Testis (tissue), 3 donors: ENCODE results near the gene PPP1R13B. TPM values are rescaled to one million over a fixed set of nuclear protein-coding genes. Genes with fewer than 3 reads are reported as not detected.
"Not testable (repeated sequence)": the region's sequence is repeated elsewhere in the genome, so short reads cannot be mapped to it uniquely, and the experiment has no call there.

ENCODE experiments used
- DNase-seq: peaks from one replicate; pipeline ENCODE4 v3.0.0-alpha.2; 2019
- H3K27ac ChIP-seq, 2 donors: fragments of 200-600 bp; sonication (generic); one replicate each; pipeline ENCODE4 v1.5.1; 2019
- H3K27me3 ChIP-seq: fragments of 200-600 bp; sonication (generic); one replicate; pipeline ENCODE4 v1.5.1; 2019
- H3K36me3 ChIP-seq: fragments of 200-600 bp; sonication (generic); one replicate; pipeline ENCODE4 v1.5.1; 2017; ENCODE audit warnings: low read depth; ENCODE audit errors: missing control alignments
- H3K4me1 ChIP-seq: fragments of 200-600 bp; sonication (generic); one replicate; pipeline ENCODE4 v1.5.1; 2019
- H3K4me3 ChIP-seq, 2 donors: fragments of 200-600 bp; sonication (generic); one replicate each; pipeline ENCODE4 v1.5.1; 2017 to 2019
- H3K9me3 ChIP-seq: fragments of 200-600 bp; sonication (generic); one replicate; pipeline ENCODE4 v1.5.1; 2017
- CTCF ChIP-seq, 3 experiments: fragments of 450-650 bp in 2 of 3; fragments of 200-600 bp in 1 of 3; sonication (generic) in 1 of 3; IDR thresholded peaks; one replicate each; pipeline ENCODE4 v1.5.1; 2016 to 2019; ENCODE audit warnings: antibody characterized with exemption in 3 of 3, mild to moderate bottlenecking in 2 of 3, moderate library complexity in 1 of 3
- POLR2A ChIP-seq: fragments of 450-650 bp; IDR thresholded peaks from one replicate; pipeline ENCODE4 v1.6.1; 2017; ENCODE audit warnings: antibody characterized with exemption, mild to moderate bottlenecking, moderate library complexity
- WGBS, 2 donors: methylation state at CpG; one replicate each; pipeline ENCODE4 v1.1.5; 2018; 5-methylcytosine and 5-hydroxymethylcytosine counted together
- intact Hi-C: fragments of 100-400 bp; cut with DNase I; formaldehyde crosslinking; loops from one replicate; pipeline ENCODE4 v1.15.1; 2023; ENCODE audit warnings: low total_unique reads
- polyA plus RNA-seq: library from polyadenylated mRNA; stranded (reverse); fragments of 350-450 nt; fragmentation: Illumina TruSeq; extraction: RNeasy Lipid Tissue Mini Kit (QIAGEN cat#74804); gene quantifications from one replicate; pipeline ENCODE4 v1.2.3, GENCODE V29; 2014; ENCODE audit warnings: low read depth, low replicate concordance; ENCODE audit not compliant: insufficient read depth
- total RNA-seq, 2 donors: library from RNA; depleted of rRNA; stranded (reverse); fragments of >200 nt; gene quantifications; one replicate each; pipeline ENCODE4 v1.2.3, GENCODE V29; 2016

Gene PPP1R13B
- total and polyA plus RNA-seq, 3 donors from 2014 or later, result 73.1 to 89.2 (median 82.4) TPM

GRCh38 chr14:103692159-103692558, 155.2 kb downstream of the PPP1R13B start:
- H3K36me3 ChIP-seq, result no peaks in the 10 kb centered on the region
- no peak for TF ChIP-seq POLR2A
- TF ChIP-seq CTCF (IDR thresholded peaks at IDR 0.05), result no peak
- no peak overlapping the region for H3K27ac ChIP-seq
- intact Hi-C loops, result no loop called here
- peaks cover 29% of the 10 kb centered on the region for H3K4me1 ChIP-seq
- H3K27me3 ChIP-seq, result no peaks in the 10 kb centered on the region
- 93 to 94% methylated on average over 12 to 17 of the region's 17 CpGs for WGBS, 2 donors
- H3K9me3 ChIP-seq, result no peaks in the 10 kb centered on the region
- no peak overlapping the region for H3K4me3 ChIP-seq
- no peak for DNase-seq

GRCh38 chr14:103691655-103692054, 155.7 kb downstream of the PPP1R13B start:
- H3K4me3 ChIP-seq, H3K27me3 ChIP-seq, DNase-seq, H3K36me3 ChIP-seq, H3K27ac ChIP-seq, H3K9me3 ChIP-seq, intact Hi-C loops: not testable (repeated sequence)
- WGBS, 2 donors, result 95 to 98% methylated on average over 5 of the region's 5 CpGs
- peaks cover 24% of the 10 kb centered on the region for H3K4me1 ChIP-seq

DNA sequence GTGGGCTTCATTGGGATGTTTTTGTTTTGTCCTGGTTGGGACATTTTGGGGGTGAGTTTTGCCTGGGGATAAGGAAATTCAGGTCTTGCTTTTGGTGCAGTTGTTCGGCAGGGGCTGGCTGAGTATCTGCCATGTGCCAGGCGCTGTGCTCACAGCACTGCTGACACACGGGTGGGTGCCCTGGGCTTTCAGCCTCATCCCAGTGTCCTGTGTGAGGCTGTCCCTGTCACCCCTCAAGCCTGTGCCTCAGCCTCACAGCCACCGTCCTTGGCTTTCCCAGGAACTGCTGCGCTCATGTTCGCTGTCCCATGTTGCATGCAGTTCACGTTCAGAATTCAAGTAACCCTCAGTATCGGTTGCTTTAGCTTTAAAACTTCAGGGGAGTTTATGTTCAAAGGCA, 157.0 kb downstream of the PPP1R13B start:
- peaks cover 11% of the 10 kb centered on the region for H3K4me1 ChIP-seq
- no peak for DNase-seq
- H3K9me3 ChIP-seq, result no peaks in the 10 kb centered on the region
- no peak overlapping the region for H3K27ac ChIP-seq
- H3K36me3 ChIP-seq, result no peaks in the 10 kb centered on the region
- H3K4me3 ChIP-seq, result no peak overlapping the region
- TF ChIP-seq CTCF (IDR thresholded peaks at IDR 0.05), result no peak
- no peak for TF ChIP-seq POLR2A
- WGBS, 2 donors, result 90% methylated on average over 7 to 8 of the region's 8 CpGs
- intact Hi-C loops, result no loop called here
- H3K27me3 ChIP-seq, result no peaks in the 10 kb centered on the region

GRCh38 chr14:103688906-103689902, 158.2 kb downstream of the PPP1R13B start:
- Histone ChIP-seq H3K27me3 (no peaks in the 10 kb centered on the region), H3K4me1 (peaks cover 11% of the 10 kb centered on the region), H3K9me3 (no peaks in the 10 kb centered on the region), H3K36me3 (no peaks in the 10 kb centered on the region), H3K27ac (no peak overlapping the region), H3K4me3 (no peak overlapping the region)
- whole genome bisulfite sequencing, 2 donors, result 46 to 55% methylated on average over 16 of the region's 16 CpGs
- TF ChIP-seq CTCF (IDR thresholded peaks at IDR 0.05) (no peak), POLR2A (no peak)
- DNase-seq, result peak; percentile 75
- intact Hi-C loops, result no loop called here

DNA sequence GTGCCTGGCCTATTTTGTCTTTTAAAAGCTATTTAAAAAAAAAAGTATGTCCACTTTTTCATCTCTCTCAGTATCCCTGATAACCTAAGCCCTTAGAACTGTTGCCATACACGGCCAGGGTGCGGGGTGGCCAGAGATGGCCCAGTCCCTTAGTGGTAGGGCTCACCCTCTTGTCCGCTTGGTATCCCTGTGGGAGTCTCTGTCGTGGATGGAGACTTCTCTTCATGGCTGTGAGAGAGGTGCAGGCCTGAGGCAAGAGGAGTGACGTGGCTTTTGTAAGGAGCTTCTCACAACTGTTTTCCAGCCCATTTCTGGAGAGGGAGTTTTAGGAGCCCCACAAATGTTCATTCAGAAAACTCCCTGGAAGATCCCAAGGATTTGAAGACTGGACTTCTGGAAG, 158.9 kb downstream of the PPP1R13B start:
- no peaks in the 10 kb centered on the region for H3K36me3 ChIP-seq
- no peaks in the 10 kb centered on the region for H3K27me3 ChIP-seq
- peaks cover 11% of the 10 kb centered on the region for H3K4me1 ChIP-seq
- TF ChIP-seq CTCF (IDR thresholded peaks at IDR 0.05), result no peak
- TF ChIP-seq POLR2A, result no peak
- no peaks in the 10 kb centered on the region for H3K9me3 ChIP-seq
- no peak overlapping the region for H3K27ac ChIP-seq
- H3K4me3 ChIP-seq, result no peak overlapping the region
- no peak for DNase-seq
- intact Hi-C loops, result no loop called here
- 84 to 88% methylated on average over 5 of the region's 5 CpGs for WGBS, 2 donors
